Liver (tissue), 2 donors: Measurements from ENCODE around the gene SLC7A6.

ENCODE experiments used
- CTCF ChIP-seq: fragments of 150-350 bp; IDR thresholded peaks from 2 replicates; pipeline ENCODE4 v1.5.1; 2017; ENCODE audit warnings: improper control_type of control experiment, low read depth, low read length; ENCODE audit not compliant: missing input control
- TF ChIP-seq, protein P1 (sequence below): IDR thresholded peaks from 2 replicates; pipeline ENCODE4 v1.6.1; 2016; ENCODE audit warnings: antibody characterized with exemption
- donor health status: healthy.

DNA sequence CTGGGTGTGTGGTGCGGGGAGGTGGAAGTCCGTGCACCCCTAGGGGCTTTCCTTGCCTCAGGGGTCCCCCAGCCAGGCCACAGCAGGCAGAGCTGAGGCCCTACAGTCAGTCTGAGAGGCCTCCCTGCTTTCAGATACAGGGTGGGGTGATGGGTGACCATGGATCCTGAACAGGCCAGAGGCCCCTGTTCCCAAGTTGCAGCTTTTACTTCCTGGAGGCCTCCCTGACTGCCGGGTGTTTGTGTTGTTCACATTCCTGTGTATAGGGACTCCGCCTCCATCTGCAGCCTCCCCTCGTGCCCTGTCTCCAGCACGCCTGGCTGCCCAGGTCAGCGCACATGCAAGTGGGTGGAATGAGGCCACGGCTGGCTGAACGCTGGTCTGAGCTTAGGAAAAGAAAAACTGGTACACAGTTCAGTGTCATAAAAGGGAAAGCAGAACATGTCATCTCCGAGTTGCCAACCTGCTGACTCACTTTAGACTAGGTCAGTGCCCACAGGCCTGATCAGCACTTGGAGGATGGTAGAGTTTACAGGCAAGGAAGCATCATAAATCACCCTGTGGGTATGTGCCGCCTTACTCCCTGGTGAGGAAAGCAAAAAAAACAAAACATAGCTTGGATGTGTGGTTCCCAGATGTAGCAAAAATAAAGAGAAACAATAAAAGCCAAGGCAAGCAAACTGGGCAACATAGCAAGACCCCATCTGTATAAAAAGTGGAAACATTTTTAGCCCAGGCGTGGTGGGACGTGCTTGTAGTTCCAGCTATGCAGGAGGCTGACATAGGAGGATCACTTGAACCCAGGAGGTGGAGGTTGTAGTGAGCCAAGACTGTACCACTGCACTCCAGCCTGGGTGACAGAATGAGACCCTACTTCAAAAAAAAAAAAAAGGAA lies 6.2 kb upstream of the SLC7A6 start:
- TF ChIP-seq CTCF, result no peak
- TF ChIP-seq, protein P1, sequence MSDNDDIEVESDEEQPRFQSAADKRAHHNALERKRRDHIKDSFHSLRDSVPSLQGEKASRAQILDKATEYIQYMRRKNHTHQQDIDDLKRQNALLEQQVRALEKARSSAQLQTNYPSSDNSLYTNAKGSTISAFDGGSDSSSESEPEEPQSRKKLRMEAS, result no peak
